ENCODE measurements around the gene TRAFD1.

Gene TRAFD1

GRCh38 chr12:112130441-112130998 is 5.2 kb downstream of the TRAFD1 start:
- no peak overlapping the region for H3K4me3 ChIP-seq (ENCODE audit: low read depth, low read length)
- no peak for TF ChIP-seq CTCF (IDR thresholded peaks at IDR 0.05; ENCODE audit: borderline replicate concordance, insufficient read depth, low read depth, low read length)

DNA sequence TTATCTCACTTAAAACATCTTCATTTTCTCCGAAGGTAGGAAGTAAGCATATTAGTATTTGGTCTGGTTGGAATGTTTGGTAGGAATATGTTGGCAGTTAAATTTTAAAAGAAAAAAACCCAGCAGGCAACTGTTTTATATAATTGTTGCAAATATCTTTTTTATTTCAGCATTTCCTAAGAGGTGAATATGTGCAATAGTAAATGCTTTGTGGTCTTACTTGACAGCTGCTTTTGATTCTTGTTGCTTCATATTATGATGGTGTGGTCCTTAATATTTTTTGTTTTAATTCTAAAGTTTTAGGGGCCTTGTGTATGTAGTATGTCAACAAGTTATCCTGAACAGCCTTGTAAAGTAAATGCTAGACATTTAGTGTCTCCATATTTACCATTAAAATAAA is 6.3 kb downstream of the TRAFD1 start:
- no peak overlapping the region for H3K4me3 ChIP-seq (ENCODE audit: low read depth, low read length)

DNA sequence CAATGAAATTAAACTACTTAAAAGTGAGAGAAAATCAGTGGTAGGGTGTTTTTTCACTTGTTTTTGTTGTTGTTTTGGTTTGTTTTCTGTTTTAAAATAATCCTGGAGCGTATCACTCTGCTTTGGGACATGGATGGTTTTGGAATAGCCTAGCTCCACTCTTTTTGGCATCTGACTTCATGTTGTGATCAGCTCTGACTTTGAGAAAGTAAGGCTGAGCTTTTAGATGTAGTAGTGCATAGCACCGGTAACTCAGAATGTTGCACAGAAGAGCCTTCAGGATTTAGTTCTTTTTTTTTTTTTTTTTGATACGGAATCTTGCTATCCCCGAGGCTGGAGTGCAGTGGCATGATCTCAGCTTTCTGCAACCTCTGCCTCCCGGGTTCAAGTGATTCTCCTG is 8.1 kb downstream of the TRAFD1 start:
- TF ChIP-seq CTCF (IDR thresholded peaks at IDR 0.05; ENCODE audit: borderline replicate concordance, insufficient read depth, low read depth, low read length): no peak
- no peak overlapping the region for H3K4me3 ChIP-seq (ENCODE audit: low read depth, low read length)

More for the DNA sequence above, 6.3 kb downstream of the TRAFD1 start:
- no peak for TF ChIP-seq CTCF (IDR thresholded peaks at IDR 0.05; ENCODE audit: borderline replicate concordance, insufficient read depth, low read depth, low read length)

DNA sequence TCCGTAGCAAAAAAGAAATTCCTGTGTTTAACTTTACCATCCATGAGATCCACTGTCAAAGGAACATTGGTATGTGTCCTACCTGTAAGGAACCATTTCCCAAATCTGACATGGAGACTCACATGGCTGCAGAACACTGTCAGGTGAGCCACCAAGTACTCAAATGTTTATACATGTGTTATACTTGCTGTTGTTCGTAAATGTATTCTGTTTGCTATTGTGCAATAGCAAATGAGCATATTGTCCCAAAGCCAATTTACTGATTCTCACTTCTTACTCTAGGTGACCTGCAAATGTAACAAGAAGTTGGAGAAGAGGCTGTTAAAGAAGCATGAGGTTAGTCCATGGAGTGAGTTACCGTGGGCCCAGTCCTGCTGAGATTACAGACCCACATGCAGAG is 9.4 kb downstream of the TRAFD1 start:
- TF ChIP-seq CTCF (IDR thresholded peaks at IDR 0.05; ENCODE audit: borderline replicate concordance, insufficient read depth, low read depth, low read length): no peak
- H3K4me3 ChIP-seq (ENCODE audit: low read depth, low read length): no peak overlapping the region

- H3K4me3 ChIP-seq (ENCODE audit: low read depth, low read length): no peak overlapping the region
- TF ChIP-seq CTCF (IDR thresholded peaks at IDR 0.05; ENCODE audit: borderline replicate concordance, insufficient read depth, low read depth, low read length): no peak
Measured at GRCh38 chr12:112140728-112141127, 15.4 kb downstream of the TRAFD1 start.

DNA sequence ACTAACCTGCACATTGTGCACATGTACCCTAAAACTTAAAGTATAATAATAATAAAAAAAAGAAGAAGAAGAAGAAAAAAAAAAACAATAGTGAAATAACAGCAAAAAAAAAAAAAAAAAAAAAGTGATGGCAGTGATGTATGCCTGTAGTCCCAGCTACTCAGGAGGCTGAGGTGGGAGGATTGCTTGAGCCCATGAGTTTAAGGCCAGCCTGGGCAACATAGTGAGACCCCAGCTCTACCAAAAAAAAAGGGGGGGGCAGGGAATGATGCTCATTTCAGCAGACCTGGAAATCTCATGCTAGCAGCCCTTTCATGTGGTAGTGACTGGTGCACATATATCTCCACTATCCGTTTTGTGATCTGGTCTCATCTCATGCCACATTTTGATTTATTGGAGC is 20.8 kb downstream of the TRAFD1 start:
- no peak for TF ChIP-seq CTCF (IDR thresholded peaks at IDR 0.05; ENCODE audit: borderline replicate concordance, insufficient read depth, low read depth, low read length)
- no peak overlapping the region for H3K4me3 ChIP-seq (ENCODE audit: low read depth, low read length)

DNA sequence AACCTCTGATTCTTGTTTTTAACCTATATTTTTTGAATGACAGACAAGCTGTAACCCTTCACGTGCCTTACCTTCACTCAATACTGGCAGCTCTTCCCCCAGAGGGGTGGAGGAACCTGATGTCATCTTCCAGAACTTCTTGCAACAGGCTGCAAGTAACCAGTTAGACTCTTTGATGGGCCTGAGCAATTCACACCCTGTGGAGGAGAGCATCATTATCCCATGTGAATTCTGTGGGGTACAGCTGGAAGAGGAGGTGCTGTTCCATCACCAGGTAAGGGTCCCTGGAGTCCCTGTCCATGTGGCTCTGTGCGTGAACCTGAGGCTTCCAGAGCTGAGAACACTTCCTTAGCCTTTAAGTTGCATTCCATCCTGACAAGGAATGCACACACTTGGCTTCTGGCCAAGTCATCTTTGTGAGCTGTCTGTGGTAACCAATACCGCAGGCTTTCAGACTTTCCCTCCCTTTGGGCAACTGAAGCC is 22.7 kb downstream of the TRAFD1 start:
- TF ChIP-seq CTCF (IDR thresholded peaks at IDR 0.05; ENCODE audit: borderline replicate concordance, insufficient read depth, low read depth, low read length): no peak
- no peak overlapping the region for H3K4me3 ChIP-seq (ENCODE audit: low read depth, low read length)

All from GM12875 (cell line).